Measurements from ENCODE around the gene PLEK. TPM values are rescaled to one million over a fixed set of nuclear protein-coding genes. Genes with fewer than 3 reads are reported as not detected.

PLEK gene
- total and polyA plus RNA-seq, 4 donors = 2.6 to 40.6 (median 4.6) TPM

- TF ChIP-seq TAF1 (conservative IDR thresholded peaks at IDR 0.05) (no peak), HNF4A (conservative IDR thresholded peaks at IDR 0.05) (no peak), ATF3 (IDR thresholded peaks at IDR 0.05) (no peak), RAD21 (IDR thresholded peaks at IDR 0.05) (no peak), SP1 (IDR thresholded peaks at IDR 0.05) (no peak), MAX (IDR thresholded peaks at IDR 0.05) (no peak), JUND (IDR thresholded peaks at IDR 0.05) (no peak), NR2F2 (IDR thresholded peaks at IDR 0.05) (no peak), FOXA2 (IDR thresholded peaks at IDR 0.05) (no peak)
- TF ChIP-seq, protein P1, sequence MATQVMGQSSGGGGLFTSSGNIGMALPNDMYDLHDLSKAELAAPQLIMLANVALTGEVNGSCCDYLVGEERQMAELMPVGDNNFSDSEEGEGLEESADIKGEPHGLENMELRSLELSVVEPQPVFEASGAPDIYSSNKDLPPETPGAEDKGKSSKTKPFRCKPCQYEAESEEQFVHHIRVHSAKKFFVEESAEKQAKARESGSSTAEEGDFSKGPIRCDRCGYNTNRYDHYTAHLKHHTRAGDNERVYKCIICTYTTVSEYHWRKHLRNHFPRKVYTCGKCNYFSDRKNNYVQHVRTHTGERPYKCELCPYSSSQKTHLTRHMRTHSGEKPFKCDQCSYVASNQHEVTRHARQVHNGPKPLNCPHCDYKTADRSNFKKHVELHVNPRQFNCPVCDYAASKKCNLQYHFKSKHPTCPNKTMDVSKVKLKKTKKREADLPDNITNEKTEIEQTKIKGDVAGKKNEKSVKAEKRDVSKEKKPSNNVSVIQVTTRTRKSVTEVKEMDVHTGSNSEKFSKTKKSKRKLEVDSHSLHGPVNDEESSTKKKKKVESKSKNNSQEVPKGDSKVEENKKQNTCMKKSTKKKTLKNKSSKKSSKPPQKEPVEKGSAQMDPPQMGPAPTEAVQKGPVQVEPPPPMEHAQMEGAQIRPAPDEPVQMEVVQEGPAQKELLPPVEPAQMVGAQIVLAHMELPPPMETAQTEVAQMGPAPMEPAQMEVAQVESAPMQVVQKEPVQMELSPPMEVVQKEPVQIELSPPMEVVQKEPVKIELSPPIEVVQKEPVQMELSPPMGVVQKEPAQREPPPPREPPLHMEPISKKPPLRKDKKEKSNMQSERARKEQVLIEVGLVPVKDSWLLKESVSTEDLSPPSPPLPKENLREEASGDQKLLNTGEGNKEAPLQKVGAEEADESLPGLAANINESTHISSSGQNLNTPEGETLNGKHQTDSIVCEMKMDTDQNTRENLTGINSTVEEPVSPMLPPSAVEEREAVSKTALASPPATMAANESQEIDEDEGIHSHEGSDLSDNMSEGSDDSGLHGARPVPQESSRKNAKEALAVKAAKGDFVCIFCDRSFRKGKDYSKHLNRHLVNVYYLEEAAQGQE (IDR thresholded peaks at IDR 0.05) = no peak
- no peaks in the 10 kb centered on the region for H3K36me3 ChIP-seq (ENCODE audit: control insufficient read depth in 4 of 4, insufficient read depth in 3 of 4, low read depth in 1 of 4, low read length in 3 of 4)
- 70% methylated on average over 3 of the region's 3 CpGs for WGBS
- no peak overlapping the region for H3K9ac ChIP-seq (ENCODE audit: low read depth in 1 of 2, low read length in 2 of 2)
- H3K4me1 ChIP-seq (ENCODE audit: control insufficient read depth in 4 of 4, insufficient read depth in 4 of 4, low read length in 3 of 4) = peaks cover 0 to 3% (median under 1%) of the 10 kb centered on the region in 4 donors
- H3K27me3 ChIP-seq (ENCODE audit: control insufficient read depth in 4 of 4, insufficient read depth in 4 of 4, low read length in 3 of 4) = peaks cover 0 to 6% (median 0%) of the 10 kb centered on the region in 4 donors
- DNase-seq (ENCODE audit: low spot score) = no peak
- H3K4me3 ChIP-seq (ENCODE audit: low read depth in 1 of 3, low read length in 3 of 3) = no peak overlapping the region
- no peak overlapping the region for H3K27ac ChIP-seq (ENCODE audit: low read depth in 1 of 2, low read length in 2 of 2)
- H3K9me3 ChIP-seq (ENCODE audit: control insufficient read depth in 4 of 4, low read length in 3 of 4) = no peaks in the 10 kb centered on the region
These were observed 40.0 kb upstream of the PLEK start for GRCh38 chr2:68325056-68325455.

DNA sequence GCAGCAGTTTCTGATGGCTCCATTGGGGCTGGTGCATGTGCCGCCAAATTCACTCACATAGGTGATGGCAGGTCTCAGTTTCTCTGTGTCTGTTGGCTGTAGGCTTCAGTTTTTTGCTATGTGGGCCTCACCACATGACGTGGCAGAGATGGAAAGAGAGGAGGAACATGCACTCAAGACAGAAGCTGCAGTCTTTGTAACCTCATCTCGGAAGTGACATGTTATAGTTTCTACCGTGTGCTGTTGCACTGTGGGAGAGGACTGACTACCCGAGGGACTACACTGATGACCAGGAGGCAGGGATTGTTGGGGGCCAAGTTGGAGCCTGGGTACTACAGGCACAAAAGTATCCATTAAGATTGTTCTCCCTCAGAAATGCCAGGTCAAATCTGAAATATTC is 36.2 kb upstream of the PLEK start:
- no peak overlapping the region for H3K9ac ChIP-seq (ENCODE audit: low read depth in 1 of 2, low read length in 2 of 2)
- no peaks in the 10 kb centered on the region for H3K9me3 ChIP-seq (ENCODE audit: control insufficient read depth in 4 of 4, low read length in 3 of 4)
- no peak for DNase-seq (ENCODE audit: low spot score)
- no peak overlapping the region for H3K4me3 ChIP-seq (ENCODE audit: low read depth in 1 of 3, low read length in 3 of 3)
- TF ChIP-seq EGR1 (IDR thresholded peaks at IDR 0.05; ENCODE audit: low read depth in 2 of 2) (no peak), TAF1 (conservative IDR thresholded peaks at IDR 0.05) (no peak), GABPA (IDR thresholded peaks at IDR 0.05 in 1 of 2, conservative IDR thresholded peaks at IDR 0.05 in 1 of 2) (no peak), ATF3 (IDR thresholded peaks at IDR 0.05) (no peak), YY1 (IDR thresholded peaks at IDR 0.05) (no peak), CTCF (IDR thresholded peaks at IDR 0.05; ENCODE audit: low read depth, low read length, missing input control) (no peak), SP1 (IDR thresholded peaks at IDR 0.05) (no peak), RAD21 (IDR thresholded peaks at IDR 0.05) (no peak), NR2F2 (IDR thresholded peaks at IDR 0.05) (no peak), JUND (IDR thresholded peaks at IDR 0.05) (no peak), FOXA1 (IDR thresholded peaks at IDR 0.05) (no peak), MAX (IDR thresholded peaks at IDR 0.05) (no peak)
- TF ChIP-seq, protein P1 (IDR thresholded peaks at IDR 0.05) = no peak
- WGBS = 67% methylated on average over 5 of the region's 5 CpGs
- H3K4me1 ChIP-seq (ENCODE audit: control insufficient read depth in 4 of 4, insufficient read depth in 4 of 4, low read length in 3 of 4) = no peaks in the 10 kb centered on the region
- no peaks in the 10 kb centered on the region for H3K36me3 ChIP-seq (ENCODE audit: control insufficient read depth in 4 of 4, insufficient read depth in 3 of 4, low read depth in 1 of 4, low read length in 3 of 4)
- H3K27ac ChIP-seq (ENCODE audit: low read depth in 1 of 2, low read length in 2 of 2) = no peak overlapping the region
- peaks cover 0 to 6% (median 0%) of the 10 kb centered on the region in 4 donors for H3K27me3 ChIP-seq (ENCODE audit: control insufficient read depth in 4 of 4, insufficient read depth in 4 of 4, low read length in 3 of 4)
